NCI-H460 (cell line): ENCODE results near the gene PDIA5. TPM values are rescaled to one million over a fixed set of nuclear protein-coding genes. Genes with fewer than 3 reads are reported as not detected.

Experiments used
- DNase-seq: peaks from one replicate; pipeline ENCODE4 v3.0.0-alpha.2; 2016; ENCODE audit warnings: low read depth; ENCODE audit errors: extremely low read depth
- total RNA-seq: library from RNA; depleted of rRNA; stranded (reverse); fragments of >200 nt; shearing (Covaris generic); gene quantifications from 2 replicates; pipeline ENCODE4 v1.2.3, GENCODE V29; 2014

Gene PDIA5
- total RNA-seq, 1 experiment from 2014 or later: 19.6 TPM

GRCh38 chr3:123068601-123069381 is 2.0 kb downstream of the PDIA5 start:
- no peak for DNase-seq

- no peak for DNase-seq
Observed at GRCh38 chr3:123070510-123070909, 3.7 kb downstream of the PDIA5 start.

- no peak for DNase-seq
Observed at GRCh38 chr3:123071146-123071545, 4.3 kb downstream of the PDIA5 start.

GRCh38 chr3:123071581-123071980 is 4.8 kb downstream of the PDIA5 start:
- no peak for DNase-seq

GRCh38 chr3:123072152-123072551 is 5.3 kb downstream of the PDIA5 start:
- DNase-seq: no peak

DNA sequence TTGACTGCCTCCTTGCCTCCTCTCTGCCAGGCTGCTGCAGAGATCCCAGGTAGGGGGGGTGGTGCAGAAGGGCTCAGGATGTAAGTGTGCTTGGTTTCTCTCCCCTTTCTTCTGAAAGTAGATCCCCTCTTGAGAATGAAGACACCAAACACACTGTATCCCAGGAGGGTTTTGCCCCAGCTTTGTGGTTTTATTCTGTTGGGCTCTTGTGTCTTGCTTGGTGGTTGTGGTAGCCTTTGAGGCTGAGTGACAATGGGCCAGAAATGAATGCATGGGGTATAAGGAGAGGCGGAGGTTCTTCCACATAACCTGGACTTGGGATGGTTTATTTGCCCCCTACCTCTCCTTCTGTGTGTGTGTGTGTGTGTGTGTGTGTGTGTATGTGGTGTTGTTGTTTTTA is 5.7 kb downstream of the PDIA5 start:
- no peak for DNase-seq

DNA sequence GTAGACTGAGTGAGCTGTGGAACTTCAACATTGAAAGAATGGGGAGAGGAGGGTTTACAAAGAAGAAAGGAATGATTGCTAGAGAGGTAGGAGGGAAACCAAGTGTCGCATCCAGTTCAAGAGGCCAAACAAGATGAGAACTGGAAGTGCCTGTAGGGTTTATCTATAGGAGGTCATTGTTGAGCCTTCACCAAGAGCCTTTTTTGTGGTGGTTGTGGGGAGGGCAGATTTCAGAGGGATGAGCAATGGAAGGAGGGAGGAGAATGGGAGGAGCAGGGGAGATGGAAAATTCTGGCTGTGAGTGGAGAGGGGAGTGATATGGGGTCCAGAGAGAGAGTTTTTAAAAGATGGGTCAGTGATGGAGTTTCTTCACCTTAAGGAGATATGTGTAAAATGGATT is 8.5 kb downstream of the PDIA5 start:
- DNase-seq: no peak

GRCh38 chr3:123076112-123076495 is 9.3 kb downstream of the PDIA5 start:
- no peak for DNase-seq

- DNase-seq: no peak
Observed at GRCh38 chr3:123076496-123077418, 9.9 kb downstream of the PDIA5 start.

DNA sequence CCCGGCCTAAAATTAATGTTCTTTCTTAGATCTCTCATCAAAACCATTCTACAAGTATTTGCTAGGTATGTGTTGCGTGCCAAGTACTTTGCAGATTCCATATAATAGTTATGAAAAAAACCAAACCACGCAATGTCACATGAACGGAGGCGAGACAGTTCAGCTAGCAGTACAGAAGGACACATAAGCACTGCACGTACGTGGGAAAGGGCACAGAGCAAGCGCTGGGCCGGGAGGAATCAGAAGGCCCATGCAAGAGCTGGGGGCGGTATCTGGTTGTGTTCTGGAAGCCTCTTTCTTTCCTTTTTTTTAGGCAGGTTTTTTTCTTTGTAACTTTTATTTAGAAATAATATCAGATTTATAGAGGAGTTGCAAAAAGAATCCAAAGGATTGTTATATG is 11.3 kb downstream of the PDIA5 start:
- no peak for DNase-seq

DNA sequence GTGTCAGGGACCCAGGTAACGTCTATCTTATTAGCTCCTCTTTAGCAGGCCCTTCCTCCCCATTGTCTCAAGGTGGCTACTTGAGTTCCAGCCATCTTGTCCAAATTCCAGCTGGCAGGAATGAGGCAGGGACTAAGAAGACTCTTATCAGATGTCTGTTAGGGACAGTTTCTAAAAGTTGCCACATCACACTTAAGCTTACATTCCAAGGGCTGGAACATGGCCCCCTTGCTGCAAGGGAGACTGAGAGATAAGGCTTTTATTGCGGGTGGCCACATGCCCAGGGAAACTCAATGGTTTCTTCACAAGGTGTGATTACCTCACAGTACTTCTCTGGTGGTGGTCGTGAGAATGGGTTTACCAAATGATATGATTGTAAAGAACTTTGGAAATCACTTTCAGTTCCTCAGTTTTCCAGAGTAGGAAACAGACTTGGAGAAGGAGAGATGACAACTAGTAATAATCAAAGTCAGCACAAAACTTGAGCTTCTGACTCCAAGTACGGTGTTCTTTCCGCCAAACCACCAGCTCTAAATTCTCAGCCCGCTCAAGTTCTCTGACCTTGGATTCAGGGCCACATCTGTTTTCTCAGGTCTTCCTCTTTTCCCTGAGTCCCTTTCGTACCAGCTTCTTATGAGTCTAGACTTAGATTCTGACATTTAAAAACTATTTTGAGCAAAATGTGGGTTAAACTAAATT is 14.2 kb downstream of the PDIA5 start:
- DNase-seq: no peak

- no peak for DNase-seq
Observed at GRCh38 chr3:123081718-123082369, 15.0 kb downstream of the PDIA5 start.

DNA sequence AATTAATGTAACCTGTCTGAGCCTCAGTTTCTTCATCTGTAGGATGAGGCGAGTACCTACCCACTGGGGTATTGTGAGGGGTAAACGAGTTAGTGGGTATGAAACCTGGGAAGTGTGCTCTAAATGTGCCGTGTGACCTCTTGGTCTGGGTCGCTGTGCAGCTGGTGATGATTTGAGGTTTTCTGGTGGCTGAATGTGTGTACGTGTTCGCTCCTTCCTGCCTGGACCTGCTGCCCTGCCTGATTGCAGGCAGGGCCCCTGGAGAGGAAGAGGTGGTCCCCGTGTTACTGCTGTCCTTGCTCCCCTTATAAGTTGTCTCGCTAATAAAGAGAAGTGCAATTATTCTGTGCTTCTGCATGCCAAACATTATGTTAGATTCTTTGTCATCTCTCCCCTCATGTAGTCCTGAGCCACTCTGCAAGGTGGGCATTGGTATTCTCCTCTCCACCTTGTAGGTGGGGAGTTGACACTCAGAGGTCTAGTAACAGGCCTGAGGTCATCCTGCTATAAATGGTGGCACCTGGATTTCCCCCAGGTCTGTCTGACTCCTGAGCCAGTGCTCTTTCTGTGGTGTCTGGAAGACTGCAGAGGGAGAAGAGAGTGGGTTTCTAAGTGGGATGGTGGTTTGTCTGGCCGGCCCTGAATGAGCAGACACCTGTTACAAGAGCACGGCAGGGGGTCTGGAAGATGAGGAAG is 15.7 kb downstream of the PDIA5 start:
- DNase-seq: no peak

DNA sequence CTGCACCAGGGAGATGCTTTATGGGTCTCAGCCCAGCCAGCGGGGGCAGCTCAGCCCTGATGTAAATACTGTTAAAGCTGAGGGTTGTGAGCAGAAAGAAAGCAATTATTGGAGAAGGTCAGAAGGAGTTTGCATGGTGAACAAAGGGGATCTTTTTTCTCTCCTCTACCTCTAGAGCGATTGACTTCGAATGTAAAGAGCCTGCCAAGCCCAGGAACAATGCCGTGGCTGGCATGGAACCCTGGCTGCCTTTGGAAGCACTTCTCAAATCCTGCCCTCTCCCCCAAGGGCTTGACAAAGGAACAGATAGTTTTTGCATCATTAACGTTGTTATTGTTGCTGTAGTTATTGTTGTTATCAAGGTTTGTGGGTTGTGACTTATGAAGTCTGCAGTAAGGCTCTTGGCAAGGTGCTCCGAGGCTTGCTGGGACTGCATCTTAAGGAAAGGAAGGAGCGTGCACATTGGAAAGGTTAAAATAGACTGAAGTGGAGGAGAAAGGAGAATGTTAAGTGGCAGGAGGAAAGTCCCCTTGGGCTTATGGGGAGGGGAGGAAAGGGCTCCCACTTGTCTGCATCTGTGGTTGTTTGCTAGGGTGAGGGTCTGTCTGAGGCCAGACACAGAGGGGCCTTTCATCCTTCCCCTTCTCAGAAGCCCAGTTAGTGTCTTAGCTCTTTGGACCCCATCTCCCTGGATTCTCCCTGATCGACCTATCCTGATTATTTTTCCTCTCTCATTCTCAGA is 16.7 kb downstream of the PDIA5 start:
- no peak for DNase-seq

- DNase-seq: no peak
Observed at GRCh38 chr3:123084192-123084591, 17.4 kb downstream of the PDIA5 start.

- DNase-seq: no peak
Observed at GRCh38 chr3:123084738-123085237, 18.0 kb downstream of the PDIA5 start.

GRCh38 chr3:123085293-123085931 is 18.6 kb downstream of the PDIA5 start:
- no peak for DNase-seq

DNA sequence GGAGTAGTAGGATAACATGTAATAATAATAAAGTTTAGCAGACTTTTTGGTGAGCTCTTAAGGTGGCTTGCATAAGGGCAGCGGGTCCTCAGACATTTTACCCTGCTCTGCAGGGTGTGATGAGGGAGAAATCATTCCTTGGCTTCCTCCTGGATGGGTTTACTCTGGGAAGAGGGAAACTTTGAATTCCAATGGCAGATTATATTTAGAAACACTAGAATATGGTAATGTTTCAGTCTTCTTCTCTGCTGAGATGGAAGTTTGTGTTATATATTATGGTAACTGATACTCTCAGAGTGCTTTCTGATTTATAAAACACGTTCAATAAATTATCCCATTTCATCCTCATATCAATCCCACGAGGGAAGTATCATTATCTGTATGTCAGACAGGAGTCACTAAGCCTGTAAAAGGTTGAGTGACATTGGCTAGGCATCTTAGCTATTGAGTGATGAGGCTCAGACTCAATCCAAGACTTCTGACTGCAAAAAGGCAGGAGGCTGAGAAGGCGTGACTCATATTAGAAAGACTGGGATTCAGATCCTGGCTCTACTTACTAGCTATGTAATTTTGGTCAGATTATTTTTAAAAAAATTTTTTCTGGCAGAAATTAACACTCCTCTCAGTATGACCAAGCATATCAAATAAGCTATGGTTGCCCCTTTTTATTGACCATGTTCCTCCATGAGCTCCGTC is 19.3 kb downstream of the PDIA5 start:
- no peak for DNase-seq
